T-helper 22 cell (primary cell): Measurements from ENCODE around the gene CCDC74A.
"Not testable (repeated sequence)": the region's sequence is repeated elsewhere in the genome, so short reads cannot be mapped to it uniquely, and the experiment has no call there.

Experiments
- DNase-seq: peaks from one replicate; pipeline ENCODE4 v3.0.0-alpha.2; 2020; ENCODE audit warnings: low read depth

Gene CCDC74A

GRCh38 chr2:131566371-131566770 is 38.7 kb downstream of the CCDC74A start:
- no peak for DNase-seq

- no peak for DNase-seq
These were observed 40.2 kb downstream of the CCDC74A start for GRCh38 chr2:131567891-131568290.

- not testable (repeated sequence) for DNase-seq
These were observed 40.7 kb downstream of the CCDC74A start for GRCh38 chr2:131568401-131568800.

- no peak for DNase-seq
These were observed 44.5 kb downstream of the CCDC74A start for GRCh38 chr2:131572175-131572574.

GRCh38 chr2:131577812-131578211 is 50.1 kb downstream of the CCDC74A start:
- DNase-seq = no peak

GRCh38 chr2:131580187-131580586 is 52.5 kb downstream of the CCDC74A start:
- DNase-seq = no peak
